GM12865 (cell line): ENCODE data around the gene TSPAN11.

ENCODE experiments used
- DNase-seq: peaks from one replicate; pipeline ENCODE4 v3.0.0; 2010; ENCODE audit warnings: low read depth
- H3K4me3 ChIP-seq: 2 replicates; pipeline ENCODE4 v1.5.1; 2011; ENCODE audit warnings: mild to moderate bottlenecking, low read depth, low read length, control low read depth
- CTCF ChIP-seq: IDR thresholded peaks from 2 replicates; pipeline ENCODE4 v1.5.1; 2011; ENCODE audit warnings: low read length, control low read depth, low read depth, inconsistent platforms; ENCODE audit not compliant: insufficient read depth; ENCODE audit errors: missing control alignments

TSPAN11 gene

GRCh38 chr12:31041033-31041564 is 114.6 kb downstream of the TSPAN11 start:
- no peak for DNase-seq
- TF ChIP-seq CTCF, result no peak

More at GRCh38 chr12:31041033-31041564, 114.6 kb downstream of the TSPAN11 start:
- H3K4me3 ChIP-seq, result no peak overlapping the region
